LNCaP clone FGC (cell line): ENCODE data around the gene BTBD2.

Source experiments
- DNase-seq: peaks from one replicate; pipeline ENCODE4 v3.0.0-alpha.2; 2011; ENCODE audit warnings: low read depth
- H3K4me3 ChIP-seq: 2 replicates; pipeline ENCODE4 v1.5.1; 2011; ENCODE audit warnings: mild to moderate bottlenecking, low read depth, low read length, control low read depth
- TF ChIP-seq, protein P1 (sequence below): IDR thresholded peaks from 2 replicates; pipeline ENCODE4 v1.5.1; 2012; ENCODE audit warnings: mild to moderate bottlenecking; ENCODE audit not compliant: control insufficient read depth, insufficient read depth; ENCODE audit errors: extremely low read depth

BTBD2 gene

DNA sequence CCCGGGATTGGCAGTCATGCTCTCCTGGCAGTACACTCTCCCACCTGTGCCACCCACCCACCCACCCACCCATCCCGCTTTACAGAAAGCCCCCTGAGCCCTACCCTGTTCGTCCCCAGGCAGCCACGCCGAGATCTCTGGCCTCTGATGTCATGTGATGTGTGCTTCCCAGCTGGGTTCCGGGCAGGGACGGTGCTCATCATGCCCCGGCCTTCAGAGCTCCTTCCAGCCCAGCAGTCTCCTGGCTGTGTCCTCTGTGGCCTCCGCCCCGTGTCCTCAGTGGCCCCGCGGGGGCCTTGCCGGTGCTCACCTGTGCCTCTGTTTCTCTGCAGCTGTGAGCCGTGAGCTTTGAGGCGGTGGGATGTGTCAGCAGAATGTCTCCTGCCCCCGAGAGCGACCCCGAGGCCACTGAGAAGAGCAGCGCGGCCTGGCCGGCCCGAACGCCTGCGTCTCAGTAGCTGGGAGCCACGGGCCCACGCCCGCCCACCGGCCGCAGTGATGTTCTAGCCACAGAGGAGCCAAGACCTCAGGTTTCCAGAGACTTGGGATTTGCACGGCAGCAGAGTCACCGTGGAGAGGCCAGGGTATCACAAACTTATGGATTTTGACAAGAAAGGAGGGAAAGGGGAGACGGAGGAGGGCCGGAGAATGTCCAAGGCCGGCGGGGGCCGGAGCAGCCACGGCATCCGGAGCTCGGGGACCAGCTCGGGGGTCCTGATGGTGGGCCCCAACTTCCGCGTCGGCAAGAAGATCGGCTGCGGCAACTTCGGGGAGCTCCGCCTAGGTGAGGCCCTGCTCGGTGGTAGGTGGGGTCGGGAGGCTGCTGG lies 46.1 kb downstream of the BTBD2 start:
- H3K4me3 ChIP-seq, result no peak overlapping the region
- TF ChIP-seq, protein P1, sequence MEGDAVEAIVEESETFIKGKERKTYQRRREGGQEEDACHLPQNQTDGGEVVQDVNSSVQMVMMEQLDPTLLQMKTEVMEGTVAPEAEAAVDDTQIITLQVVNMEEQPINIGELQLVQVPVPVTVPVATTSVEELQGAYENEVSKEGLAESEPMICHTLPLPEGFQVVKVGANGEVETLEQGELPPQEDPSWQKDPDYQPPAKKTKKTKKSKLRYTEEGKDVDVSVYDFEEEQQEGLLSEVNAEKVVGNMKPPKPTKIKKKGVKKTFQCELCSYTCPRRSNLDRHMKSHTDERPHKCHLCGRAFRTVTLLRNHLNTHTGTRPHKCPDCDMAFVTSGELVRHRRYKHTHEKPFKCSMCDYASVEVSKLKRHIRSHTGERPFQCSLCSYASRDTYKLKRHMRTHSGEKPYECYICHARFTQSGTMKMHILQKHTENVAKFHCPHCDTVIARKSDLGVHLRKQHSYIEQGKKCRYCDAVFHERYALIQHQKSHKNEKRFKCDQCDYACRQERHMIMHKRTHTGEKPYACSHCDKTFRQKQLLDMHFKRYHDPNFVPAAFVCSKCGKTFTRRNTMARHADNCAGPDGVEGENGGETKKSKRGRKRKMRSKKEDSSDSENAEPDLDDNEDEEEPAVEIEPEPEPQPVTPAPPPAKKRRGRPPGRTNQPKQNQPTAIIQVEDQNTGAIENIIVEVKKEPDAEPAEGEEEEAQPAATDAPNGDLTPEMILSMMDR, result no peak
- DNase-seq, result no peak

DNA sequence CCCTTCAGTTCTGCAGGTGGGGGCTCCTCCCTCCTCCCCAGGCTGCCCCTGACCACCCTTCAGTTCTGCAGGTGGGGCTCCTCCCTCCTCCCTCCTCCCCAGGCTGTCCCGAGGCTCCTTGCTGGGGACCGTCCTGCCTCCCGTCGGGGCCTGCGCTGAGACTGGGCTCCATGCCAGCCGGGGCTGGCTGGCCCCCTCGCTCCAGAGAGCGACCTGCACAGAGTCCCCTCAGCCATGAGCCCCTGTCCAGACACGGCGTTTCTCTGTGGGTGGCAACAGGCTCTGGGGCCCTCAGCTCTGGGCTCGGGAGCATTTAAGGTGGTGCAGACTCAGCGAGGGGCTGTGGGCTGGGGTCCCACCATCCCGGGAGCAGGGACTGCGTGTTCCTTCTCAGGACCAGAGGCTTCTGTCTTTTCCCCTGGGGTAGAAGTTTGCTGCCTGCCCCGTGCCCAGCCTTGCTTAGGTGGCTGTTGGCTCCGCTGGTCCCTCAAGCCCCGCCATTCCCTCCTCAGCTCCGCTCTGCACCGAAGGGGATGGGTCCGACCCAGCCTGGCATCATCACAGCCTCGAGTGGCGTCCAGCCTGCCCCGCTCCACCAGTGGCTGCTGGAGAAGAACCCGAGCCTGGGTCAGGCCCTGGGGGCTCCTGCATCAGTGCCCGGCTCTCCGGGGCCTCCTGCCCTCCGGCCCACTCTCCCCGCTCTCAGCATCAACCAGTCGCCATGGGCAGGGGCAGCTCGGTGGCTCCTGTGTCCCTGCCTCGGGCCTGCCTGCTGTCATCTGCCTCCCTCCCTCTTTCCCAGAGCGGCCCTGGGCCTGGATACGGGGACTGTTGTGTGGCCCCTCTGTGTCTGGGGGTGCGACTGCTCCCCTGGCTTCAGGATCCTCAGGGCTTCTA lies 47.0 kb downstream of the BTBD2 start:
- TF ChIP-seq, protein P1, result no peak
- no peak overlapping the region for H3K4me3 ChIP-seq

DNA sequence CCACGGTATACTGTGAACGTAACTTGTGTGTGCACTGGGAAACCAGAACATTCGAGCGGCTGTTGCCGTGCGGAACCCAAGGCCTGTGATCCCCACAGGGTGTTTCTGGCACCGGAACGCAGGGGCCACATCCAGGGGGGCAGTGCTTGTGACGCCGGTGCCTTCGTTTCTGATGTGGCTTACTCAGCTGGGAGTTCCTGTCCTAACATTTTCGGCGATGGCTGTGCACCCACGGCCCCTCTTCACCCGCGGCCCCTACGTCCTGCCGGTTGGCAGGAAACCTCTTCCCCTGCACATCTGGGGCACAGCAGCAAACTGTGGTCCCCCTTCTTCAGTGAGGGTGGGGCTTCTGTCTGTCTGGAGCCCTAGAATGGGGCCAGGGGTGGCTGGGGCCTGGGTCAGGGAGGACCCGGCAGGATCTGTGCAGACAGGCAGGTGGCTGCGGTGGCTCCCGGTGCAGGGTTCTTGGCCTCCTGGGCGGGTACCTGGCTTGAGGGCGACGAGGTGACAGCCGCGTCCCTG lies 48.4 kb downstream of the BTBD2 start:
- TF ChIP-seq, protein P1, result no peak
- no peak overlapping the region for H3K4me3 ChIP-seq
- no peak for DNase-seq

More for the DNA sequence above, 47.0 kb downstream of the BTBD2 start:
- DNase-seq, result no peak

DNA sequence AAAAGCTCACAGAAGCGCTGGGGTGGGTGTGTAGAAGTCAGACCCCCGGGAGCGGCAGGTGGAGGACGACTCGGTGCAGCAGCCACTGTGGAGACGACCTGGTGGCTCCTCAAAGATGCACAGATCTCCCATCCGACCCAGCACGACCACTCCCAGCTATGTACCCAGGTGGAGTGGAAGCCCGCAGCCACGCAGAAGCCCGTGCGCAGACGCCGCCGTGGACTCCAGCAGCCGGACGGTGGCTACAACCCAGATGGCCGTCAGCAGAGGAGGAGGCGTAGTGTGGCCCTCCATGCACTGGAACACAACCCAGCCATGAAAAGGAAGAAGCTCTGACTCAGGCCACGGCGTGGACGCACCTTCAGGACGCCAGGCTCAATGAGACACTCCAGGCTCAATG lies 52.8 kb downstream of the BTBD2 start:
- TF ChIP-seq, protein P1, result no peak

DNA sequence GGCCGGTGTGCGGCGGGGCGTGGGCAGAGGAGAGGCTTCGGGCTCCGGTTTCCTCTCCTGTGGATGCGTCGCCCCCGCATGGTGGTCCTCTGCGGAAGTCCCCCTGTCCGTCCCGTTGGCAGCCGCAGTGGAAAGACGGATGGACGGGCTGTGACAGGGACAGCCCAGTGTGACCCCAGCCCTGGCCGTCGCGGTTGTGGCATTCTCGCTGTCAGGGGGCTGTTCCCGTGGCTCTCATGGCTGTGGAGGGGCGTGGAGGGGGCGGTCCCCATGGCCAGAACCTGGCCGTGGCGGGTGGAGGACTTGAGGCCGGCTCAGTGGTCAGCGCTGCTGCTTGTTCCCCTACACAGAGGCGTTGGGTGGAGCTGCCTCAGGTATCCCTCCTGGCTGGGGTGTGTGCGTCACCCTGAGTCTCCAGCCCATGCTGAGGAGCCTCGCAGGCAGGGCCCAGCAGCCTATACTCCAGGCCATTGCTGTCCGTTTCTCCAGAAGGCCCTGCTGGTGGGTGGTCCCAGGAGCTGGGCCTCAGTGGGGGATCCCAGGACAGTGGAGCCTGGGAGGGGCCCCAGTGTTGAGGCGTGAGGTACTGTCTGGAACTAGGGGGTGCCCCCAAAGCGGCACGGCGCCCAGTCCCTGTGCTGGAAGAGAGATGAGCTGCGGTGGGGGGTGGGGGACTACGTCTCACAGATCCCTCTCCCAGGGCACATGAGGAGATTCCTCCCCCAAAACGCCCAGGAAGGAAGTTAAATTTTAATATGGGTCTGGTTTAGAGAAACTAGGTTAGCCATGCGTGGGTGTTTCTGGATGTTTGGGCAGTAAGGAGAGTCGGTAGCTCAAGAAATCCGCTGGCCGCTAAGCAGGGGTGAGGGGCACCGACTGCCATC lies 54.3 kb downstream of the BTBD2 start:
- DNase-seq, result no peak
- TF ChIP-seq, protein P1, result no peak
- H3K4me3 ChIP-seq, result no peak overlapping the region

More for the DNA sequence above, 52.8 kb downstream of the BTBD2 start:
- no peak overlapping the region for H3K4me3 ChIP-seq
- no peak for DNase-seq

DNA sequence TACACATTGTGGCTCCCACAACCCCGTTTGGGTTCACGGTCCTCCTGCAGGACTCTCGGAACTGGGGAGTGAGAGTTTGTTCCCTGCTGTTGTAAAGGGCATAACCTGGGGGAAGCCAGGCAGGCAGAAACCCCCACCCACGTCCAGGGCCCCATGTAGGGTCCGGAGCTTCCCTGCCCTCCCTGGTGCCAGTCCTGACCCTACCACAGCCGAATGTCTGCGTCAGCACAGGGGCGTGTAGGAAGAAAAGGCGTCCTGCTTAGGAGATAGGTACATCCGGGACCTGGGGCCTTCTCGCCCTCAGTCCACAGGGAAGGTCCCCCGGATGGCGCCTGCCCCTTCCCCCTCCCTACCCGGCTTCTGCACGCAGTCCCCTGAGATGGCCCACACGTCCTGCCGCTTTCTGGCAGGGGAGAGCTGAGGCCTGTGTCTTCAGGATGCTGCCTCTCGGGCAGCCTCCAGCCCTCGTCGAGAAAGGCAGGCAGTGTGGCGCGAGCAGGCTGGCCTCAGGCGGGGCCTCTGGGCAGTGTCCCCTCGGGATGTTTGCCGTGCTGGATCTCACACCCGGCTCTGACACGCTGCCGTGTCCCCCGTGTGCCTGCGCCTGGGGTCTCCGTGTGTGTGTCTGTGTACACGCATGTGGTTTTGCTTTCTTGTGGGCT lies 55.5 kb downstream of the BTBD2 start:
- no peak for DNase-seq
- TF ChIP-seq, protein P1, result no peak
- no peak overlapping the region for H3K4me3 ChIP-seq
